DMS153 treated with DMSO at 0.1 percent for 48 hours (cell line): Measurements from ENCODE around the gene FRYL.
"Not testable (repeated sequence)": the region's sequence is repeated elsewhere in the genome, so short reads cannot be mapped to it uniquely, and the experiment has no call there.

ENCODE experiments used
- DNase-seq: peaks from one replicate; lab custom pipeline; 2025; ENCODE audit not compliant: unreplicated experiment; lab: John Stamatoyannopoulos, UW

FRYL gene

GRCh38 chr4:48748949-48749596, 31.0 kb downstream of the FRYL start:
- no peak for DNase-seq

DNA sequence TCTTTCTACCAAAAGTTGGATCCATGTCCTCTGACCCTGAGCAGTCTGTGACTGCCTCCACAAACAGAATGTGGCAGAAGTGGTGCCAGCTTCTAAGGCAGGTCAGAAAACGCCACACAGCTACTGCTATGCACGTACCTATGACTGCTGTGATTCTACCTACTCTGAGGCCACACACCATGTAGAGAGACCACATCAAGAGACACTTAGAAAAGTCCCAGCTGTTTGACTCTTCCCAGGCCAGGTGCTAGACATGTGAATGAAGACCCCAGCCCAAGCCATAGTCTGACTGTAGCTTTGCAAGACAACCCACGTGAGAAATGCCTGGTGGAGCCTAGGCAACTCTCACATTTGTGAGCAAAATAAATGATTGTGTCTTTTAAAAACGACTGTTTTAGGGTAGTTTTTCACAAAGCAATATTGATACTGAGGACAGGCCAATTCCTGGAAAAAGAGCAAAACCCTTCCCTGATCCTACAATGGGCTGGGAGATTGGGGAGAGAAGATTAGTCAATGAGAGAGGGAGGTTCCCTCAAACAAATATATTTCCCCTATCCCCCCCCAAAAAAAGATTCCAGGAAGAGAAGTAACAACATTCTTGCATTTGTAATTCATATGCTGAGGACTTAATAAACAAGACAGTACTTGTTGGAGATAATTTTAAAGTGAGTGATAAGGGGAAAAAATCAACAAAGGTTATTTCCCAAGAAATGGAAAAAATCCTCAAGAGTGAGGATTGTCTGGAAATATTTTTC, 33.3 kb downstream of the FRYL start:
- DNase-seq = no peak

- not testable (repeated sequence) for DNase-seq
These were observed 34.9 kb downstream of the FRYL start for GRCh38 chr4:48745223-48745622.

DNA sequence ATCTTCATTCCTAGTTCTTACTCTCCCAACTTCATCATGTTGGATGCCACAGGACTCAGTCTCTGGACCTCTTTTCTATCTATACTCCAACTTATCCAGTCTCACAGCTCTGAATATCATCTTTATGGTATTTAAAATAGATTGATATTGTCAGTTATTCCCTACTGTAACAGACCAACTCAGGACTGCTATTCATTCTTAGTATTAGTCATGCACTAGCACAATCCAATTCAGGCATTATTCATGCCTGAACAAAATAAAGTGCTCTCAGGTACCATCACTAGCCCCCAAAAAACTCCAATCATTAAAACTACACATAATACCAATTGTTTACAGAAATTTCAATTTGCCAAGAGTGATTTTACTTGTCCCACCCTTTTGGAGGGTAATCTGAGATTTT, 37.7 kb downstream of the FRYL start:
- DNase-seq = no peak

DNA sequence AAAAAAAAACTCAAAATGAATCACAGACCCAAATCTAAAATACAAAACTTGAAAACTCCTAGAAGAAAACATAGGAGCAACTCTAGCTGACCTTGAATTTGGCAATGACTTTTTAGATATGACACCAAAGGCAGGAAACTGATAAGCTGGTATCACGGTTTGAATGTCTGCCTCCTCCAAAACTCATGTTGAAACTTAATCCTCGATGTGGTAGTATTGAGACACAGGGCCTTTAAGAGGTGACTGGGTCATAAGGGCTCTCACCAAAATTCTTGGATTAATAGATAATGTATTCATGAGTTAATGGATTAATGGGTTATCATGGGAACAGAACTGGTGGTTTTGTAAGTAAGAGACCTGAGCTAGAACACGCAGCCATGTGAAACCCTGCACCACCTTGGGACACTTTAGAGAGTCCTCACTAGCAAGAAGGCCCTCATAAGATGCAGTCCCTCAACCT, 40.5 kb downstream of the FRYL start:
- no peak for DNase-seq

DNA sequence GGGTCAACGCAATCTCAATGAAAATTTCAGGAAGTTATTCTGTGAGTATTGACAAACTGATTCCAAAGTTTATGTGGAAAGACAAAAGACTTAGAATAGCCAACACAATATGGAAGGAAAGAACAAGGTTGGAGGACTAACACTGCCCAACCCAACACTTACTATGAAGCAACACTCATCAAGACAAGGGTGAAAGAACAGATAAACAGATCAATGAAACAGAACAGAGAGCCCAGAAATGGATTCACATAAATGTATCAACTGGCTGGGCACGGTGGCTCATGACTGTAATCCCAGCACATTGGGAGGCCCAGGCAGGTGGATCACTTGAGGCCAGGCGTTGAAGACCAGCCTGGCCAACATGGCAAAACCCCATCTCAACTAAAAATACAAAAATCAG, 41.2 kb downstream of the FRYL start:
- no peak for DNase-seq

GRCh38 chr4:48728906-48729496, 51.1 kb downstream of the FRYL start:
- DNase-seq = not testable (repeated sequence)

- no peak for DNase-seq
These were observed 52.2 kb downstream of the FRYL start for GRCh38 chr4:48727666-48728459.

DNA sequence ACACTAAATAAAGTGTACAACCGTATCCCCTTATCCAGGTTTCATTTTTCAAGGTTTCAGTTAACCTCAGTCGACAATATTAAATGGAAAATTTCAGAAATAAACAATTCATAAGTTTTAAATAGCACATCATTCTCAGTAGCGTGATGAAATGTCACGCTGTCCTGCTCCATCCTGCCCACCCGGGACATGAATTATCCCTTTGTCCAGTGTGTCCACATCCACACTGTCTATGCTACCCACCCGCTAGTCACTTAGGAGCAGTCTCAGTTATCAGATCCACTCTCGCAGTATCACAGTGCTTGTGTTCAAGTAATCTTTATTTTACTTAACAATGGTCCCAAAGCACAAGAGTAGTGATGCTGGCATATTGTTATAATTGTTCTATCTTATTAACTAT, 54.7 kb downstream of the FRYL start:
- no peak for DNase-seq

DNA sequence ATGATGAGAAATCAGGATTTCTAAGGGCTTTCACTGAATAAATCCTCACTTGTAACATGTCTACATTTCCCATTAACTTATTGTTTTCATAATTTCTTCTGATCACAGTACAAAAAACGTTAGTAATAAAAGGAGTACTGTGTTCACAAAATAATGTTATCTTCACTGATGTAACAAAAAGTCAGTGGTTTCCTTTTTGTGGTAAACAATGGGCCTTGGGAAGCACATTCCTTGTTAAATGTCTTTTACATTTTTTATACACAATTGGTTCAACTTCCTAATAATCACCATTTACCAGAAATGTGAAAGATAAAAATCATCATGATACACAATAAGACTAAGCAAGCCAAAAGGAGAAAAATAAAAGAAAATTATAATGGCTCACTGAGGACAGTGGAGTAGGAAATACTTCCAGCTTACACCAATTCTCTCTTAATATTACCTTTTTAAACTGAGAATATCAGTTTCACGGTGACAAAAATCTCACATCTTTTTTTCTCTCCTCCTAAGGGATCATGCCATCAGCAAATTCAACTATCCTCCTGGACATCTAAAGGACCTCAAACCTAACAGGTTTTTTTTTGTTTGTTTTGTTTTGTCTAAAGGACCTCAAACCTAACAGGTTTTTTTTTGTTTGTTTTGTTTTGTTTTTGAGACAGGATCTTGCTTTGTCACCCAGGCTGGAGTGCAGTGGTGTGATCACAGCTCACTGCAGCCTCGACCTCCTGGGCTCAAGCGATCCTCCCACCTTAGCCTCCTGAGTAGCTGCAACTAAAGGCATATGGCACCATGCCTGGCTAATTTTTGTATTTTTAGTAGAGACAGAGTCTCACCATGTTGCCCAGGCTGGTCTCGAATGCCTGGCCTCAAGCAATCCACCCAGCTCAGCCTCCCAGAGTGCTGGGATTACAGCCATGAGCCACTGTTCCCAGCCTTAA, 57.3 kb downstream of the FRYL start:
- DNase-seq = no peak

DNA sequence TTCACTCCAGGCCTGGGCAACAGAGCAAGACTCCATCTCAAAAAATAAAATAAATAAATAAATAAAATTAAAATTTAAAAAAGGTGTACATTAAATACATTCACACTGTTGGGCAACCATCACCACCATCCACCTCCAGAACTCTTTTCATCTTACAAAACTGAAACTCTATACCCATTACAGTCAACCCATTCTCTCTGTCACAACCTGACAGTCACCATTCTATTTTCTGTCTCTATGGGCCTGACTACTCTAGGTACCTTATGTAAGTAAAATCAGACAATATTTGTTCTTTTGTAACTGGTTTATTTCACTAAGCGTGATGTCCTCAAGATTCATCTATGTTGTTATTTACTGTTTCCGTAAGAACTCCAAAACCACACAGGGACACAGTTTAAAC, 59.6 kb downstream of the FRYL start:
- DNase-seq = no peak

DNA sequence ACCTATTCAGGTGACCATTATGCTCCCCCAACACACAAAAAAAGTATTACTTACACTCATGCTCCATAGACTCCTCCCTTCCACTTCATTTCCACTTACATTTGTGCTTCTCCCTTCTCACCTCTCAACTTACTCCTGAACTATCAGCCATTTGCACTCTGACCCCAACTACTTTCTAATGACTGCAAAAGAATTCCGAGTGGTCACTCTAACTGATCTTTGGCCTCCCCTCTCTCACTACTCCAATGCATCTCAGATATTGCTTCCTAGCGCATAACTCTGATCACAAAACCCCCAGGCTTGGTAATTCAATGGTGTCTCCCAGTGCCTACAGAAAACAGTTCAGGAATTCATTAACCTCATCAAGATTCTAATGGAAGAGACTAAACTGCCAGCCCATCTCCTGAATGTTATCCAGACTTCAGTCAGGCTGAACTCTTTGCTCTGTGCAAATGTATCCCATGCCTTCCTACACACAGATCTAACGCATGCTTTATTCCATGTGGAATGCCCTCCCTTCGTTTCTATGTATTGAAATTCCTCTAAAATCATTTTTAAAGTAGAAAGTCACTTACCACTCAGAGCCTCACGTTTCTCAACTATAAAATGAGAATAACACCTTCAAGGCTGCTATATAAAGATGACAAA, 61.1 kb downstream of the FRYL start:
- DNase-seq = no peak

DNA sequence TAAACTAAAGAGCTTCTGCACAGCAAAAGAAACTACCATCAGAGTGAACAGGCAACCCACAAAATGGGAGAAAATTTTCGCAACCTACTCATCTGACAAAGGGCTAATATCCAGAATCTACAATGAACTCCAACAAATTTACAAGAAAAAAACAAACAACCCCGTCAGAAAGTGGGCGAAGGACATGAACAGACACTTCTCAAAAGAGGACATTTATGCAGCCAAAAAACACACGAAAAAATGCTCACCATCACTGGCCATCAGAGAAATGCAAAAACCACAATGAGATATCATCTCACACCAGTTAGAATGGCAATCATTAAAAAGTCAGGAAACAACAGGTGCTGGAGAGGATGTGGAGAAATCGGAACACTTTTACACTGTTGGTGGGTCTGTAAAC, 63.8 kb downstream of the FRYL start:
- DNase-seq = not testable (repeated sequence)

DNA sequence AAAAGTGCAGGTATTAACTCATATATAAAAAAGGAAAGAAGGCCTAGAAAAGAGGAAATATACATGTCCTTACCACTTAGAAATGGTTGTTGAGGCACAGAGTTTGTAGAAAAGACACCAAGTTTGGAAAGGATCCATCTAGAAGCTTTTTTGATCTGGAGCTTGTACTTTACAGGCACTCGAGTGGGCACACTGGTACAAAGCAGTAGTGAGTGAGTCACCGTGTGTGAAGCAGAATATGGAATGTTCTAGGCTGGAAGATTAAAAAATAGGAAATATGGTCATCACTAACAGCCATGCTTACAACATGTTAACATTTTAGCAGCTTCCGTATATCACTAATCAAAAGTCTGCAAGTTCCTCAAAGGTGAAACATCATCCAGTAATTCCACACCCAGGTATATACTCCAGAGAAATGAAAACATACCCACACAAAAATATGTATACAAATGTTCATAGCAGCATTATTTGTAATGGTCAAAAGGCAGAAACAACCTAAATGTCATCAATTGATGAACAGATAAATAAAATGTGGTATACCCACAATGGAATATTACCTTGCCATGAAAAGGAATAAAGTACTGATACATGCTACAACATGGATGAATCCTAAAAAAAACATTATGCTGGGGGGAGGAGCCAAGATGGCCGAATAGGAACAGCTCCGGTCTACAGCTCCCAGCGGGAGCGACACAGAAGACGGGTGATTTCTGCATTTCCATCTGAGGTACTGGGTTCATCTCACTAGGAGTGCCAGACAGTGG, 69.5 kb downstream of the FRYL start:
- no peak for DNase-seq

DNA sequence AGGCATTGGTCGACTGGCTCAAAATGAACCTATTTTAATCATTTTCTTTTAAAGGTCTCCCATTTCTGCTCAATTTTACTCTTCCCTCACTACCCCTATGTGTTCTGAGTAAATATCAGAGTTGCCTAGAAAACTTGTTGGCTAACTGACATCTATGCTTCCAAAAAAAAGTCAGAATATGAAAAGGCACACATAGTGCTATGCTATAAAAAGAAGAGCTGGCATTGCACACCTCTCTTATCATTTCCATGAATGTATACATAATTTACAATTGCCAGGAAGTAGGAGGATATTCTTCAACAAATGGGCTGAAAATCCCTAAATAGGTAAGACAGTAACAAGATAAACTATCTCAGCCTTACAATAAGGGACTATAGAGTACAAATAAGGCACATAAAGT, 70.2 kb downstream of the FRYL start:
- DNase-seq = no peak

DNA sequence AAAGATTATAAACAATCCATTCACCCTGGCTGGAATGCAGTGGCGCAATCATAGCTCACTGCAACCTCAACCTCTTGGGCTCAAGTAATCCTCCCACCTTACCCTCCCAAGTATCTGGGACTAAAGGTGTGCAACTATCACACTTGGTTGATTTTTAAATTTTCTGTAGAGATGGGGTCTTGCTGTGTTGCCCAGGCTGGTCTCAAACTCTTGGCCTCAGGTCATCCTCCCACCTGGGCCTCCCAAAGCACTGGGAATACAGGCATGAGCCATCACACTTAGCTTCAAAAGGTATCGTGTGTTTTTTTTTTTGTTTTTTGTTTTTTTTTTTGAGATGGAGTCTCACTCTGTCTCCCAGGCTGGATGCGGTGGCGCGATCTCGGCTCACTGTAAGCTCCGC, 71.5 kb downstream of the FRYL start:
- DNase-seq = no peak

DNA sequence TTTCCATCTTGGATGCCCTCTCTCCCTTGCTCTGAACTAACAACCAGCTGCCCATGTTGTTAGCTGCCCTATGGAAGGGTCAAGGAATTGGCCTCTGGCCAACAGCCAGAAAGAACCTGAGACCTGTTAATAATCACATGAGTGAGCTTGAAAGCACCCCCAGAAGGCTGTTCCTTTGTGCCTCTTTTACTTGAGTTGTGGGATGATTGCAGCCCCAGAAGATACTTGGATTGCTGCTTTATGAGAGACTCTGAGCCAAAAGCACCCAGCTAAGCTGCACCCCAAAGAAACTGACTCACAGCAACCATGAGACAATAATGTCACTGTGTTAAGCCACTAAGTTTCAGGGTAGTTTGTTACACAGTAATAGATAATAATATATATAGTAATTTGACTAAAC, 73.3 kb downstream of the FRYL start:
- no peak for DNase-seq

DNA sequence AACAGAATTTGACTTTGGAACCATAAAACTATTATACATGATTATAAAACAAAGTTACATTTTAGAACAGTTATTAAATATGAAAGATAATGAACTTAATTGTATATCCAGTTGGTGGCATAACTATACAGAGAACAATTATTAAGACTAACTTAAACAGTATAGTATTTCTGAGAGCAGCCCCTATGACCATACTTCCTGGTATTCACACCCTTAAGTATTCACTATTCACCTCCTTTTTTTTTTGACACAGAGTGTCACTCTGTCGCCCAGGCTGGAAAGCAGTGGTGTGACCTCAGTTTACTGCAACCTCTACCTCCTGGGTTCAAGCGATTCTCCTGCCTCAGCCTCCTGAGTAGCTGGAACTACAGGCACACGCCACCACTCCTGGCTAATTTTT, 74.5 kb downstream of the FRYL start:
- no peak for DNase-seq

GRCh38 chr4:48704091-48704802, 75.8 kb downstream of the FRYL start:
- DNase-seq = no peak
